IMR-90 (cell line): ENCODE measurements around the gene ELMO1. TPM values are rescaled to one million over a fixed set of nuclear protein-coding genes. Genes with fewer than 3 reads are reported as not detected.

Experiments
- ATAC-seq: fragments of 200-7000 bp; cut with Tn5 transposase; 2 replicates; pipeline ENCODE4 v1.9.1; 2020; ENCODE audit warnings: low read depth, mild to moderate bottlenecking, moderate library complexity
- BruUV-seq: library from RNA; stranded (reverse); fragments of 400-500 nt; replicated peaks from 2 replicates; lab custom pipeline; 2021; lab: Mats Ljungman, UMichigan
- CTCF ChIA-PET: fragments of 300-600 bp; formaldehyde crosslinking; extraction: SDS; loops from one replicate; lab custom pipeline; 2021; ENCODE audit warnings: antibody characterized with exemption; lab: Yijun Ruan, JAX
- POLR2A ChIA-PET: fragments of 300-600 bp; sonication (Branson Sonifier 250); formaldehyde crosslinking; loops from one replicate; lab custom pipeline; 2022; ENCODE audit warnings: antibody characterized with exemption; ENCODE audit not compliant: unreplicated experiment; lab: Charles Lee
- DNase-seq: peaks from one replicate; pipeline ENCODE4 v3.0.0; 2013
- H2AFZ ChIP-seq: replicated peaks from 2 replicates; pipeline ENCODE3; 2013; ENCODE audit warnings: low read length, mild to moderate bottlenecking; ENCODE audit not compliant: poor library complexity
- H2AK5ac ChIP-seq: 2 replicates; pipeline ENCODE4 v1.6.1; 2013; ENCODE audit warnings: low read depth, low read length, inconsistent platforms
- H2AK9ac ChIP-seq: replicated peaks from 2 replicates; pipeline ENCODE3; 2013; ENCODE audit warnings: mild to moderate bottlenecking, low read depth, low read length, moderate library complexity; ENCODE audit not compliant: poor library complexity
- H2BK120ac ChIP-seq: 2 replicates; pipeline ENCODE4 v1.6.1; 2013; ENCODE audit warnings: low read depth, low read length, inconsistent platforms
- H2BK15ac ChIP-seq: 3 replicates; pipeline ENCODE4 v1.6.1; 2013; ENCODE audit warnings: low read depth, low read length, inconsistent platforms
- H2BK20ac ChIP-seq: 2 replicates; pipeline ENCODE4 v1.6.1; 2013; ENCODE audit warnings: low read depth, mild to moderate bottlenecking, inconsistent platforms, low read length, moderate library complexity
- H2BK5ac ChIP-seq: 2 replicates; pipeline ENCODE4 v1.6.1; 2013; ENCODE audit warnings: mild to moderate bottlenecking, low read depth, low read length, inconsistent platforms; ENCODE audit not compliant: poor library complexity, severe bottlenecking
- H3K14ac ChIP-seq: replicated peaks from 2 replicates; pipeline ENCODE4 v1.6.1; 2013; ENCODE audit warnings: low read depth, low read length, inconsistent platforms
- H3K18ac ChIP-seq: 2 replicates; pipeline ENCODE4 v1.6.1; 2013; ENCODE audit warnings: low read depth, low read length, control low read depth
- H3K23ac ChIP-seq: 2 replicates; pipeline ENCODE4 v1.6.1; 2013; ENCODE audit warnings: low read depth, low read length, inconsistent platforms
- H3K27ac ChIP-seq: 2 replicates; pipeline ENCODE4 v1.5.1; 2013; ENCODE audit warnings: mild to moderate bottlenecking, control low read depth, low read length; ENCODE audit not compliant: insufficient read depth
- H3K27me3 ChIP-seq: 2 replicates; pipeline ENCODE4 v1.6.1; 2013; ENCODE audit warnings: low read length; ENCODE audit not compliant: control insufficient read depth, insufficient read depth
- H3K36me3 ChIP-seq: 2 replicates; pipeline ENCODE4 v1.6.1; 2013; ENCODE audit warnings: low read length, mixed read lengths; ENCODE audit not compliant: control insufficient read depth, insufficient read depth
- H3K4ac ChIP-seq: 2 replicates; pipeline ENCODE4 v1.6.1; 2013; ENCODE audit warnings: low read depth, low read length, inconsistent platforms
- H3K4me1 ChIP-seq: 2 replicates; pipeline ENCODE4 v1.6.1; 2013; ENCODE audit warnings: low read length, mixed read lengths; ENCODE audit not compliant: control insufficient read depth, insufficient read depth
- H3K4me2 ChIP-seq: 2 replicates; pipeline ENCODE4 v1.6.1; 2013; ENCODE audit warnings: low read depth, mild to moderate bottlenecking, control low read depth, low read length, moderate library complexity
- H3K4me3 ChIP-seq: 2 replicates; pipeline ENCODE4 v1.5.1; 2013; ENCODE audit warnings: low read depth, mild to moderate bottlenecking, control low read depth, low read length, moderate library complexity; ENCODE audit not compliant: insufficient read depth
- H3K56ac ChIP-seq: 2 replicates; pipeline ENCODE4 v1.6.1; 2013; ENCODE audit warnings: low read length, inconsistent platforms; ENCODE audit not compliant: insufficient read depth; ENCODE audit errors: extremely low read depth
- H3K79me1 ChIP-seq, 2 experiments: 2 replicates each; pipeline ENCODE4 v1.6.1; 2013; ENCODE audit warnings: low read length in 2 of 2, inconsistent platforms in 1 of 2, low read depth in 1 of 2
- H3K9ac ChIP-seq: 2 replicates; pipeline ENCODE4 v1.6.1; 2013; ENCODE audit warnings: low read depth, low read length, control low read depth
- H3K9me1 ChIP-seq: 2 replicates; pipeline ENCODE4 v1.6.1; 2013; ENCODE audit warnings: low read length, inconsistent platforms; ENCODE audit not compliant: insufficient read depth
- H3K9me3 ChIP-seq: 2 replicates; pipeline ENCODE4 v1.6.1; 2013; ENCODE audit warnings: low read length; ENCODE audit not compliant: control insufficient read depth, insufficient read depth
- H4K20me1 ChIP-seq: 2 replicates; pipeline ENCODE4 v1.6.1; 2013; ENCODE audit warnings: low read length, inconsistent platforms; ENCODE audit not compliant: insufficient read depth
- H4K5ac ChIP-seq: 2 replicates; pipeline ENCODE4 v1.6.1; 2013; ENCODE audit warnings: mild to moderate bottlenecking, low read depth, low read length, control low read depth
- H4K8ac ChIP-seq, 2 experiments: 2 replicates each; pipeline ENCODE4 v1.6.1; 2013; ENCODE audit warnings: low read depth in 2 of 2, low read length in 2 of 2, control low read depth in 1 of 2, inconsistent platforms in 1 of 2
- H4K91ac ChIP-seq: 2 replicates; pipeline ENCODE4 v1.6.1; 2013; ENCODE audit warnings: low read depth, low read length, inconsistent platforms; ENCODE audit not compliant: insufficient read depth
- CEBPB ChIP-seq: IDR thresholded peaks from 2 replicates; pipeline ENCODE4 v1.6.1; 2012; ENCODE audit warnings: low read depth, low read length, improper control_type of control experiment
- CHD1 ChIP-seq: IDR thresholded peaks from 2 replicates; pipeline ENCODE4 v1.6.1; 2012; ENCODE audit warnings: low read depth, low read length, improper control_type of control experiment
- MXI1 ChIP-seq: IDR thresholded peaks from 2 replicates; pipeline ENCODE4 v1.6.1; 2012; ENCODE audit warnings: low read depth, mild to moderate bottlenecking, low read length, moderate library complexity, borderline replicate concordance
- NFE2L2 ChIP-seq: fragments of 150-350 bp; IDR thresholded peaks from 2 replicates; pipeline ENCODE4 v1.6.1; 2016; ENCODE audit warnings: low read depth, mild to moderate bottlenecking, low read length
- RAD21 ChIP-seq: IDR thresholded peaks from 2 replicates; pipeline ENCODE4 v1.6.1; 2012; ENCODE audit warnings: low read length, improper control_type of control experiment
- RCOR1 ChIP-seq: IDR thresholded peaks from 2 replicates; pipeline ENCODE4 v1.6.1; 2012; ENCODE audit warnings: mild to moderate bottlenecking, low read length, improper control_type of control experiment; ENCODE audit not compliant: insufficient replicate concordance
- USF2 ChIP-seq: fragments of 150-350 bp; IDR thresholded peaks from 2 replicates; pipeline ENCODE4 v1.6.1; 2017; ENCODE audit warnings: mild to moderate bottlenecking, antibody characterized with exemption, low read length, low read depth
- WGBS, 2 experiments: methylation state at CpG; one replicate each; pipeline versions ENCODE4 v1.1.5 to v1.1.7; 2013; ENCODE audit warnings: missing lambda C conversion rate in 2 of 2; ENCODE audit not compliant: insufficient read length in 1 of 2; ENCODE audit errors: extremely low coverage in 2 of 2; 5-methylcytosine and 5-hydroxymethylcytosine counted together
- dilution Hi-C: fragments of 300-500 bp; cut with HindIII; formaldehyde crosslinking; loops from one replicate; pipeline ENCODE4 v1.14.3; 2018; ENCODE audit warnings: low sequenced_read_pairs; ENCODE audit not compliant: unreplicated experiment
- in situ Hi-C: fragments of 300-500 bp; cut with MboI; formaldehyde crosslinking; loops from 3 replicates; pipeline ENCODE4 v1.14.3; 2019; ENCODE audit warnings: low sequenced_read_pairs, inconsistent platforms, mixed read lengths
- intact Hi-C: fragments of 100-400 bp; cut with micrococcal nuclease; formaldehyde crosslinking; loops from 2 replicates; pipeline ENCODE4 v1.10.0; 2022
- polyA plus RNA-seq, 3 experiments: library from polyadenylated mRNA; depleted of rRNA; stranded (reverse); fragments of >200 nt; gene quantifications; 2 replicates each; pipeline ENCODE4 v1.2.3, GENCODE V29; 2012; ENCODE audit warnings: low replicate concordance in 1 of 3
- total RNA-seq: library from RNA; depleted of rRNA; stranded (reverse); fragments of >200 nt; gene quantifications from 2 replicates; pipeline ENCODE4 v1.2.3, GENCODE V29; 2012
- TF ChIP-seq, protein P1 (sequence below): conservative IDR thresholded peaks from 2 replicates; pipeline ENCODE4 v1.5.1; 2012; ENCODE audit warnings: mild to moderate bottlenecking, low read depth, low read length, improper control_type of control experiment

Gene ELMO1
- total and polyA plus RNA-seq, 2 of the 4 experiments (the other 2 are of a cell fraction) = 0.03 TPM; not detected in 1

DNA sequence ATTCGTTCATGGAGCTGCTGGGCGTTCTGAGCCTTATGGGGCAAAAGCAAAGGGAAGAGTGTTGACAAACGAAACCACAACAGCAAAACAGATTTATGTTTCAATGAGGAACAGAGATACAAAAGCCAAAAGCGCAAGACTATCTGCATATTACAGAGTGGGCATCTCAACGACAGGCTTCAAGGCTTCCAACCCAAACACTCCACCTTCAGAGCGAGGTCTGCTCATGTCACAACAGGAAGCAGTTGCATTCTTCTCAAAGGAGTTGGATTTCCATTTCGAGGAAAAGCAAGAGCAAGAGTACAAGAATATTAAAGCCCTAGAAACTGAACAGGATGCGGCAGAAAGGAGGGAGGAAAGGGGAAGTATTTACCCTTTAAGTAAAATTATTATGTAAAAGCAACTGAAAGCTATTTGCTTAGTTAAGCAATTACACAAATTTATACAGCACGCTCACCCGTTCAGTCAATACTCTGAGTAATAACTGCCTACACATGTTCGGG lies 189.3 kb downstream of the ELMO1 start:
- intact Hi-C loops (no loop called here), dilution Hi-C loops (no loop called here), in situ Hi-C loops (no loop called here)
- Histone ChIP-seq H3K56ac (no peak overlapping the region), H3K4ac (no peak overlapping the region), H3K4me2 (no peak overlapping the region), H3K14ac (no peak overlapping the region), H3K4me3 (no peak overlapping the region), H2BK120ac (no peak overlapping the region), H4K8ac (no peak overlapping the region), H4K91ac (no peak overlapping the region), H2BK5ac (no peak overlapping the region), H2AK5ac (no peak overlapping the region), H3K9me3 (peaks cover 8% of the 10 kb centered on the region), H4K20me1 (no peaks in the 10 kb centered on the region), H3K9ac (no peak overlapping the region), H3K4me1 (no peaks in the 10 kb centered on the region), H3K23ac (no peak overlapping the region), H2BK20ac (no peak overlapping the region), H3K27me3 (no peaks in the 10 kb centered on the region), H2AFZ (no peak overlapping the region), H3K27ac (no peak overlapping the region), H2BK15ac (no peak overlapping the region), H3K9me1 (no peaks in the 10 kb centered on the region), H4K5ac (no peak overlapping the region), H3K18ac (no peak overlapping the region), H2AK9ac (no peak overlapping the region), H3K79me1 (no peaks in the 10 kb centered on the region), H3K36me3 (no peaks in the 10 kb centered on the region)
- 63% methylated on average over 3 of the region's 11 CpGs; no CpG with 5 or more reads in 1 of the 2 experiments for WGBS, 2 experiments
- no TSS peak for BruUV-seq
- ATAC-seq (no peak), DNase-seq (no peak)
- CTCF ChIA-PET = no interaction called here
- TF ChIP-seq RCOR1 = no peak
- TF ChIP-seq CEBPB = no peak
- TF ChIP-seq RAD21 = no peak
- TF ChIP-seq NFE2L2 = no peak
- no peak for TF ChIP-seq USF2
- TF ChIP-seq, protein P1, sequence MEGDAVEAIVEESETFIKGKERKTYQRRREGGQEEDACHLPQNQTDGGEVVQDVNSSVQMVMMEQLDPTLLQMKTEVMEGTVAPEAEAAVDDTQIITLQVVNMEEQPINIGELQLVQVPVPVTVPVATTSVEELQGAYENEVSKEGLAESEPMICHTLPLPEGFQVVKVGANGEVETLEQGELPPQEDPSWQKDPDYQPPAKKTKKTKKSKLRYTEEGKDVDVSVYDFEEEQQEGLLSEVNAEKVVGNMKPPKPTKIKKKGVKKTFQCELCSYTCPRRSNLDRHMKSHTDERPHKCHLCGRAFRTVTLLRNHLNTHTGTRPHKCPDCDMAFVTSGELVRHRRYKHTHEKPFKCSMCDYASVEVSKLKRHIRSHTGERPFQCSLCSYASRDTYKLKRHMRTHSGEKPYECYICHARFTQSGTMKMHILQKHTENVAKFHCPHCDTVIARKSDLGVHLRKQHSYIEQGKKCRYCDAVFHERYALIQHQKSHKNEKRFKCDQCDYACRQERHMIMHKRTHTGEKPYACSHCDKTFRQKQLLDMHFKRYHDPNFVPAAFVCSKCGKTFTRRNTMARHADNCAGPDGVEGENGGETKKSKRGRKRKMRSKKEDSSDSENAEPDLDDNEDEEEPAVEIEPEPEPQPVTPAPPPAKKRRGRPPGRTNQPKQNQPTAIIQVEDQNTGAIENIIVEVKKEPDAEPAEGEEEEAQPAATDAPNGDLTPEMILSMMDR = no peak
- no peak for TF ChIP-seq CHD1
- no peak for TF ChIP-seq MXI1
- POLR2A ChIA-PET = no interaction called here
